H1 (cell line): ENCODE results near the gene KRTAP19-4. TPM values are rescaled to one million over a fixed set of nuclear protein-coding genes. Genes with fewer than 3 reads are reported as not detected.

Experiments
- polyA plus RNA-seq, 7 experiments: library from polyadenylated mRNA; depleted of rRNA in 3 of 7; stranded (reverse) in 5 of 7; unstranded in 2 of 7; fragments of >200 nt in 5 of 7; fragments of 200-250 nt in 2 of 7; gene quantifications; 1 replicate in 5 of 7; 2 replicates in 1 of 7; 4 replicates in 1 of 7; pipeline versions ENCODE4 v1.2.1 to v1.2.3, GENCODE V29; 2011 to 2013; ENCODE audit warnings: missing spikeins in 2 of 7, mixed read lengths in 2 of 7
- small RNA-seq: library from polyadenylated mRNA; stranded (forward); fragments of <200 nt; extraction: miRNeasy Mini kit (QIAGEN cat#:217004); gene quantifications from one replicate; pipeline ENCODE3, GENCODE V24; 2013; ENCODE audit not compliant: insufficient read depth
- total RNA-seq: library from RNA; stranded (reverse); fragmentation: NEBNext Ultra II Directional; extraction: Animal tissue kit (Norgen Biotek cat#: 25700); gene quantifications from 2 replicates; pipeline ENCODE4 v1.2.1, GENCODE V29; 2021

KRTAP19-4 gene
- total and polyA plus RNA-seq, 2 of the 8 experiments (the other 6 are each of a cell fraction or from before 2014, with no cell fraction given): not detected

Small RNAs within 50 kb of the gene (small RNA-seq; reads per million reads assigned to genes)
- not detected for gene AP000567.1
- gene KRTAP19-10P: not detected
- not detected for gene KRTAP19-11P
- gene KRTAP19-9P: not detected

Other genes with a start within 250 kb of the KRTAP19-4 start
- gene KRTAP24-1, start 214.2 kb downstream of the KRTAP19-4 start, total RNA-seq: not detected in 2 replicates
- gene KRTAP24-1, start 214.2 kb downstream of the KRTAP19-4 start, polyA plus RNA-seq (2011; rRNA removed): not detected in 2 replicates
- gene KRTAP25-1, start 207.7 kb downstream of the KRTAP19-4 start, total RNA-seq: not detected in 2 replicates
- not detected in 2 replicates for gene KRTAP25-1, start 207.7 kb downstream of the KRTAP19-4 start, polyA plus RNA-seq (2011; rRNA removed)
- gene KRTAP26-1, start 176.8 kb downstream of the KRTAP19-4 start, total RNA-seq: not detected in 2 replicates
- gene KRTAP26-1, start 176.8 kb downstream of the KRTAP19-4 start, polyA plus RNA-seq (2011; rRNA removed): not detected in 2 replicates
- not detected in 2 replicates for gene KRTAP27-1, start 159.5 kb downstream of the KRTAP19-4 start, total RNA-seq
- not detected in 2 replicates for gene KRTAP27-1, start 159.5 kb downstream of the KRTAP19-4 start, polyA plus RNA-seq (2011; rRNA removed)
- not detected in 2 replicates for gene KRTAP23-1, start 148.6 kb downstream of the KRTAP19-4 start, total RNA-seq
- gene KRTAP23-1, start 148.6 kb downstream of the KRTAP19-4 start, polyA plus RNA-seq (2011; rRNA removed): not detected in 2 replicates
- not detected in 2 replicates for gene KRTAP13-2, start 124.9 kb downstream of the KRTAP19-4 start, total RNA-seq
- not detected in 2 replicates for gene KRTAP13-2, start 124.9 kb downstream of the KRTAP19-4 start, polyA plus RNA-seq (2011; rRNA removed)
- not detected in 2 replicates for gene KRTAP13-1, start 101.1 kb downstream of the KRTAP19-4 start, total RNA-seq
- not detected in 2 replicates for gene KRTAP13-1, start 101.1 kb downstream of the KRTAP19-4 start, polyA plus RNA-seq (2011; rRNA removed)
- gene KRTAP13-3, start 71.2 kb downstream of the KRTAP19-4 start, total RNA-seq: not detected in 2 replicates
- not detected in 2 replicates for gene KRTAP13-3, start 71.2 kb downstream of the KRTAP19-4 start, polyA plus RNA-seq (2011; rRNA removed)
- gene KRTAP13-4, start 66.9 kb downstream of the KRTAP19-4 start, total RNA-seq: 0.42 TPM in 1 of 2 replicates, not detected in the other
- 0.64 and 1.2 TPM in 2 replicates for gene KRTAP13-4, start 66.9 kb downstream of the KRTAP19-4 start, polyA plus RNA-seq (2011; rRNA removed)
- gene KRTAP15-1, start 56.9 kb downstream of the KRTAP19-4 start, total RNA-seq: not detected in 2 replicates
- not detected in 2 replicates for gene KRTAP15-1, start 56.9 kb downstream of the KRTAP19-4 start, polyA plus RNA-seq (2011; rRNA removed)
- gene KRTAP19-1, start 16.8 kb downstream of the KRTAP19-4 start, total RNA-seq: not detected in 2 replicates
- gene KRTAP19-1, start 16.8 kb downstream of the KRTAP19-4 start, polyA plus RNA-seq (2011; rRNA removed): not detected in 2 replicates
- gene KRTAP19-2, start 9.7 kb downstream of the KRTAP19-4 start, total RNA-seq: not detected in 2 replicates
- not detected in 2 replicates for gene KRTAP19-2, start 9.7 kb downstream of the KRTAP19-4 start, polyA plus RNA-seq (2011; rRNA removed)
- not detected in 2 replicates for gene KRTAP19-3, start 5.2 kb downstream of the KRTAP19-4 start, total RNA-seq
- not detected in 2 replicates for gene KRTAP19-3, start 5.2 kb downstream of the KRTAP19-4 start, polyA plus RNA-seq (2011; rRNA removed)
- gene KRTAP19-5, start 5.0 kb upstream of the KRTAP19-4 start, total RNA-seq: not detected in 2 replicates
- gene KRTAP19-5, start 5.0 kb upstream of the KRTAP19-4 start, polyA plus RNA-seq (2011; rRNA removed): not detected in 2 replicates
- not detected in 2 replicates for gene KRTAP19-6, start 44.7 kb upstream of the KRTAP19-4 start, total RNA-seq
- not detected in 2 replicates for gene KRTAP19-6, start 44.7 kb upstream of the KRTAP19-4 start, polyA plus RNA-seq (2011; rRNA removed)
- gene KRTAP19-7, start 64.1 kb upstream of the KRTAP19-4 start, total RNA-seq: not detected in 2 replicates
- gene KRTAP19-7, start 64.1 kb upstream of the KRTAP19-4 start, polyA plus RNA-seq (2011; rRNA removed): not detected in 2 replicates
- not detected in 2 replicates for gene KRTAP22-2, start 93.2 kb upstream of the KRTAP19-4 start, total RNA-seq
- gene KRTAP22-2, start 93.2 kb upstream of the KRTAP19-4 start, polyA plus RNA-seq (2011; rRNA removed): not detected in 2 replicates
- not detected in 2 replicates for gene KRTAP6-3, start 95.3 kb upstream of the KRTAP19-4 start, total RNA-seq
- gene KRTAP6-3, start 95.3 kb upstream of the KRTAP19-4 start, polyA plus RNA-seq (2011; rRNA removed): not detected in 2 replicates
- gene KRTAP6-2, start 101.7 kb upstream of the KRTAP19-4 start, total RNA-seq: not detected in 2 replicates
- gene KRTAP6-2, start 101.7 kb upstream of the KRTAP19-4 start, polyA plus RNA-seq (2011; rRNA removed): not detected in 2 replicates
- not detected in 2 replicates for gene KRTAP22-1, start 103.9 kb upstream of the KRTAP19-4 start, total RNA-seq
- not detected in 2 replicates for gene KRTAP22-1, start 103.9 kb upstream of the KRTAP19-4 start, polyA plus RNA-seq (2011; rRNA removed)
- gene KRTAP6-1, start 116.8 kb upstream of the KRTAP19-4 start, total RNA-seq: not detected in 2 replicates
- gene KRTAP6-1, start 116.8 kb upstream of the KRTAP19-4 start, polyA plus RNA-seq (2011; rRNA removed): not detected in 2 replicates
- gene KRTAP20-1, start 119.3 kb upstream of the KRTAP19-4 start, total RNA-seq: not detected in 2 replicates
- gene KRTAP20-1, start 119.3 kb upstream of the KRTAP19-4 start, polyA plus RNA-seq (2011; rRNA removed): not detected in 2 replicates
- not detected in 2 replicates for gene KRTAP20-4, start 123.5 kb upstream of the KRTAP19-4 start, total RNA-seq
- gene KRTAP20-4, start 123.5 kb upstream of the KRTAP19-4 start, polyA plus RNA-seq (2011; rRNA removed): not detected in 2 replicates
- gene KRTAP20-2, start 138.0 kb upstream of the KRTAP19-4 start, total RNA-seq: not detected in 2 replicates
- not detected in 2 replicates for gene KRTAP20-2, start 138.0 kb upstream of the KRTAP19-4 start, polyA plus RNA-seq (2011; rRNA removed)
- gene KRTAP20-3, start 145.7 kb upstream of the KRTAP19-4 start, total RNA-seq: not detected in 2 replicates
- gene KRTAP20-3, start 145.7 kb upstream of the KRTAP19-4 start, polyA plus RNA-seq (2011; rRNA removed): not detected in 2 replicates
- gene KRTAP21-3, start 221.6 kb upstream of the KRTAP19-4 start, total RNA-seq: not detected in 2 replicates
- not detected in 2 replicates for gene KRTAP21-3, start 221.6 kb upstream of the KRTAP19-4 start, polyA plus RNA-seq (2011; rRNA removed)